ENCODE measurements around the gene PLEK2. TPM values are rescaled to one million over a fixed set of nuclear protein-coding genes. Genes with fewer than 3 reads are reported as not detected.

The PLEK2 gene
- total RNA-seq, 1 donor from 2014 or later = not detected

GRCh38 chr14:67426983-67427606, 15.1 kb upstream of the PLEK2 start:
- peaks cover 19% of the 10 kb centered on the region for H3K4me1 ChIP-seq
- H3K36me3 ChIP-seq = no peaks in the 10 kb centered on the region
- intact Hi-C loops (cut with micrococcal nuclease) = loop anchor here (5.0 kb wide), 1 partner anchor 145 kb away; no protein-coding TSS in a partner anchor
- H3K27me3 ChIP-seq (ENCODE audit: low read depth) = peaks cover 6% of the 10 kb centered on the region
- peak; percentile 62 for DNase-seq
- no peak overlapping the region for H3K27ac ChIP-seq (replicated peaks)
- H3K9me3 ChIP-seq (replicated peaks) = no peaks in the 10 kb centered on the region
- no peak overlapping the region for H3K4me3 ChIP-seq
- TF ChIP-seq, protein P1, sequence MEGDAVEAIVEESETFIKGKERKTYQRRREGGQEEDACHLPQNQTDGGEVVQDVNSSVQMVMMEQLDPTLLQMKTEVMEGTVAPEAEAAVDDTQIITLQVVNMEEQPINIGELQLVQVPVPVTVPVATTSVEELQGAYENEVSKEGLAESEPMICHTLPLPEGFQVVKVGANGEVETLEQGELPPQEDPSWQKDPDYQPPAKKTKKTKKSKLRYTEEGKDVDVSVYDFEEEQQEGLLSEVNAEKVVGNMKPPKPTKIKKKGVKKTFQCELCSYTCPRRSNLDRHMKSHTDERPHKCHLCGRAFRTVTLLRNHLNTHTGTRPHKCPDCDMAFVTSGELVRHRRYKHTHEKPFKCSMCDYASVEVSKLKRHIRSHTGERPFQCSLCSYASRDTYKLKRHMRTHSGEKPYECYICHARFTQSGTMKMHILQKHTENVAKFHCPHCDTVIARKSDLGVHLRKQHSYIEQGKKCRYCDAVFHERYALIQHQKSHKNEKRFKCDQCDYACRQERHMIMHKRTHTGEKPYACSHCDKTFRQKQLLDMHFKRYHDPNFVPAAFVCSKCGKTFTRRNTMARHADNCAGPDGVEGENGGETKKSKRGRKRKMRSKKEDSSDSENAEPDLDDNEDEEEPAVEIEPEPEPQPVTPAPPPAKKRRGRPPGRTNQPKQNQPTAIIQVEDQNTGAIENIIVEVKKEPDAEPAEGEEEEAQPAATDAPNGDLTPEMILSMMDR (IDR thresholded peaks at IDR 0.05; ENCODE audit: borderline replicate concordance) = peak; percentile 82

DNA sequence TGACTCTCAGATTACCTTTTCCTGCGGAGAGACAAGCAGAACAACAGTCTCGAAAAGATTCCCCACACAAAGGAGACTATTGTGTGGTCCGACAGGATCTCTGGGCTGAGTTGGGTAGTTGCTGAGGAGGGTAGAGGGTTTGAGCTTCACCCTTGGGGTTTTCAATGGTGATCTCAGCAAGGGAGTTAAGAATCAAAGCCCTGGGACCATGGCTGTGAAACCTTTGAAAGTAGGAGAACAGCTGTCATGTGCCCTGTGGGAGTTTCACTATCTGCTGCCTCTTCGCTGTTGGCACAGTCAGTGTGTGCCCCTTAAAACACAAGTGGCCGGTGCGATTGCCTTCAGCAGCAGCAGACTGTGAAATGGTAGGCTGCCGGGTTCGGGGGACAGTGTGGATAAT, 14.2 kb upstream of the PLEK2 start:
- Histone ChIP-seq H3K27me3 (ENCODE audit: low read depth) (peaks cover 6% of the 10 kb centered on the region), H3K4me3 (no peak overlapping the region), H3K36me3 (no peaks in the 10 kb centered on the region), H3K27ac (replicated peaks) (no peak overlapping the region), H3K4me1 (peaks cover 15% of the 10 kb centered on the region), H3K9me3 (replicated peaks) (no peaks in the 10 kb centered on the region)
- intact Hi-C loops (cut with micrococcal nuclease) = loop anchor here (5.0 kb wide), 1 partner anchor 146 kb away; no protein-coding TSS in a partner anchor
- TF ChIP-seq, protein P1 (IDR thresholded peaks at IDR 0.05; ENCODE audit: borderline replicate concordance) = no peak
- DNase-seq = no peak

DNA sequence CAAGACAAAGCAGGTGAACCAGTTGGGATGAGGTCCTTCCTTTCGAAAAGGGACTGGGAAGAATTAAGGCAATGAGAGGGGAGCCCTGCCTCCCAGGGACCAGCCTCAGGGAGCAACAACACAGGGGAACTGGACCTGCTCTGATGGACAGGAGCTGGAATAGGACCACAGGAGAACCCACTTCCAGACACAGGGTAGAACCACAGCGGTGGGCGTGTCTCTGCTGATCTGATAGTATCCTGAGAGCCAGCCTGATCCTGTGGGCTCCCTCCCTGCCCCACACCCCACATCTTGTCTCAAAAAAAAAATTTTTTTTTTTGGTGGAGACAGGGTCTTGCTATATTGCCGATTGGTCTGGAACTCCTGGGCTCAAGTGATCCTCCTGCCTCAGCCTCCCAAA, 13.6 kb upstream of the PLEK2 start:
- intact Hi-C loops (cut with micrococcal nuclease) = loop anchor here (5.0 kb wide), 1 partner anchor 147 kb away; no protein-coding TSS in a partner anchor
- no peak overlapping the region for H3K27ac ChIP-seq (replicated peaks)
- peaks cover 15% of the 10 kb centered on the region for H3K4me1 ChIP-seq
- no peaks in the 10 kb centered on the region for H3K9me3 ChIP-seq (replicated peaks)
- H3K27me3 ChIP-seq (ENCODE audit: low read depth) = peaks cover 6% of the 10 kb centered on the region
- no peak for DNase-seq
- H3K4me3 ChIP-seq = no peak overlapping the region
- TF ChIP-seq, protein P1 (IDR thresholded peaks at IDR 0.05; ENCODE audit: borderline replicate concordance) = no peak
- H3K36me3 ChIP-seq = no peaks in the 10 kb centered on the region

DNA sequence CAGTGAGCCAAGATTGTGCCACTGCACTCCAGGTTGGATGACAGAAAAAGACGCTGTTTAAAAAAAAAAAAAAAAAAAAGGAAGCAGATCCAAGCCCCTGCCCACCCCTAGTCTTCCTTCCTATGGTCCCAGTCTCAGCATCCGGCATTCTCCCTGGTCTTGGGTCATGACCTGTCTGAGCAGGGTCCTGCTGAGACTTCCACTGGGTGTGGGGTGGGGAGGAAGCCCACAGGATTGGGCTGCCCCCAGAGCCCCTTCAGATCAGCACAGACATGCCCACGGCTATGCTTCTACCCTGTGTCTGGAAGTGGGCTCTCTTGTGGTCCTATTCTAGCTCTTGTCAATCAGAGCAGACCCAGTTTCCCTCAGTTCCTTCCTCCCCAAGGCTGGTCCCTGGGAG, 12.6 kb upstream of the PLEK2 start:
- H3K27ac ChIP-seq (replicated peaks) = no peak overlapping the region
- H3K9me3 ChIP-seq (replicated peaks) = no peaks in the 10 kb centered on the region
- intact Hi-C loops (cut with micrococcal nuclease) = no loop called here
- no peak overlapping the region for H3K4me3 ChIP-seq
- H3K36me3 ChIP-seq = no peaks in the 10 kb centered on the region
- TF ChIP-seq, protein P1 (IDR thresholded peaks at IDR 0.05; ENCODE audit: borderline replicate concordance) = no peak
- H3K27me3 ChIP-seq (ENCODE audit: low read depth) = peaks cover 6% of the 10 kb centered on the region
- peaks cover 15% of the 10 kb centered on the region for H3K4me1 ChIP-seq
- no peak for DNase-seq

GRCh38 chr14:67423424-67423823, 11.5 kb upstream of the PLEK2 start:
- Histone ChIP-seq H3K4me1 (peaks cover 12% of the 10 kb centered on the region), H3K36me3 (no peaks in the 10 kb centered on the region), H3K4me3 (no peak overlapping the region), H3K27me3 (ENCODE audit: low read depth) (peaks cover 6% of the 10 kb centered on the region), H3K9me3 (replicated peaks) (no peaks in the 10 kb centered on the region), H3K27ac (replicated peaks) (no peak overlapping the region)
- intact Hi-C loops (cut with micrococcal nuclease) = no loop called here
- TF ChIP-seq, protein P1 (IDR thresholded peaks at IDR 0.05; ENCODE audit: borderline replicate concordance) = no peak
- no peak for DNase-seq

All from left ventricle myocardium inferior (tissue), 1 donor.